Uterus (tissue), 4 donors: Measurements from ENCODE around the gene CHRNA4. TPM values are rescaled to one million over a fixed set of nuclear protein-coding genes. Genes with fewer than 3 reads are reported as not detected.
"Not testable (repeated sequence)": the region's sequence is repeated elsewhere in the genome, so short reads cannot be mapped to it uniquely, and the experiment has no call there.

Experiments used
- DNase-seq, 2 donors: peaks; one replicate each; pipeline ENCODE4 v3.0.0-alpha.2; 2019 to 2020
- H3K27ac ChIP-seq, 2 donors: fragments of 200-600 bp; sonication (generic); 1 replicate in 1 of 2; 2 replicates in 1 of 2; pipeline ENCODE4 v1.5.1; 2016 to 2018
- H3K27me3 ChIP-seq, 2 donors: fragments of 200-600 bp; sonication (generic); one replicate each; pipeline ENCODE4 v1.5.1; 2018 to 2019; ENCODE audit warnings: control low read depth in 1 of 2
- H3K36me3 ChIP-seq, 2 donors: fragments of 200-600 bp; sonication (generic); one replicate each; pipeline ENCODE4 v1.5.1; 2019; ENCODE audit warnings: control low read depth in 1 of 2
- H3K4me1 ChIP-seq, 2 donors: fragments of 200-600 bp; sonication (generic); one replicate each; pipeline ENCODE4 v1.5.1; 2018 to 2019; ENCODE audit warnings: control low read depth in 1 of 2
- H3K4me3 ChIP-seq, 2 donors: fragments of 200-600 bp; sonication (generic); 1 replicate in 1 of 2; 2 replicates in 1 of 2; pipeline ENCODE4 v1.5.1; 2018 to 2019; ENCODE audit warnings: mild to moderate bottlenecking in 1 of 2
- H3K9me3 ChIP-seq, 2 donors: fragments of 200-600 bp; sonication (generic); one replicate each; pipeline ENCODE4 v1.5.1; 2019; ENCODE audit warnings: control low read depth in 1 of 2
- CTCF ChIP-seq, 4 experiments: fragments of 200-600 bp in 2 of 4; fragments of 450-650 bp in 2 of 4; sonication (generic) in 2 of 4; IDR thresholded peaks; one replicate each; pipeline ENCODE4 v1.5.1; 2016 to 2019; ENCODE audit warnings: antibody characterized with exemption in 4 of 4, mild to moderate bottlenecking in 2 of 4, moderate library complexity in 1 of 4
- POLR2A ChIP-seq, 2 donors: fragments of 450-650 bp; IDR thresholded peaks; one replicate each; pipeline ENCODE4 v1.6.1; 2016; ENCODE audit warnings: antibody characterized with exemption in 2 of 2, mild to moderate bottlenecking in 1 of 2, moderate library complexity in 1 of 2
- intact Hi-C: fragments of 100-400 bp; cut with DNase I; formaldehyde crosslinking; loops from one replicate; pipeline ENCODE4 v1.15.1; 2023; ENCODE audit warnings: low total_unique reads
- total RNA-seq, 4 donors: library from RNA; depleted of rRNA in 3 of 4; stranded (reverse); fragments of >200 nt in 3 of 4; gene quantifications; one replicate each; pipeline versions ENCODE4 v1.1.0 to v1.2.4, GENCODE V29; 2014 to 2023
- donor health status: DM: yes; HTN: yes; CAD: no.

The CHRNA4 gene
- total RNA-seq, 4 donors from 2014 or later = 0.21 to 1.5 TPM; not detected in 2

GRCh38 chr20:63344616-63345327, 16.4 kb downstream of the CHRNA4 start:
- Histone ChIP-seq H3K27ac (no peak overlapping the region), H3K4me1 (no peaks in the 10 kb centered on the region), H3K27me3 (no peaks in the 10 kb centered on the region), H3K9me3 (no peaks in the 10 kb centered on the region), H3K4me3 (no peak overlapping the region), H3K36me3 (no peaks in the 10 kb centered on the region)
- intact Hi-C loops = no loop called here
- peak in 1 of 2 donors; percentile 42 for DNase-seq
- no peak for TF ChIP-seq POLR2A (IDR thresholded peaks at IDR 0.05)

GRCh38 chr20:63343460-63344445, 17.4 kb downstream of the CHRNA4 start:
- Histone ChIP-seq H3K36me3 (no peaks in the 10 kb centered on the region), H3K27me3 (no peaks in the 10 kb centered on the region), H3K27ac (no peak overlapping the region), H3K4me3 (no peak overlapping the region), H3K4me1 (no peaks in the 10 kb centered on the region), H3K9me3 (no peaks in the 10 kb centered on the region)
- intact Hi-C loops = no loop called here
- DNase-seq = no peak
- TF ChIP-seq CTCF (IDR thresholded peaks at IDR 0.05) (no peak), POLR2A (IDR thresholded peaks at IDR 0.05) (no peak)

- no peak overlapping the region for H3K27ac ChIP-seq
- no peak for DNase-seq
- TF ChIP-seq CTCF (IDR thresholded peaks at IDR 0.05) = no peak
- no peak for TF ChIP-seq POLR2A (IDR thresholded peaks at IDR 0.05)
- H3K4me3 ChIP-seq = no peak overlapping the region
- H3K36me3 ChIP-seq = no peaks in the 10 kb centered on the region
- no peaks in the 10 kb centered on the region for H3K4me1 ChIP-seq
- H3K9me3 ChIP-seq = no peaks in the 10 kb centered on the region
- intact Hi-C loops = no loop called here
- H3K27me3 ChIP-seq = no peaks in the 10 kb centered on the region
These were observed 18.3 kb downstream of the CHRNA4 start for GRCh38 chr20:63342561-63343459.

GRCh38 chr20:63340158-63340688, 20.9 kb downstream of the CHRNA4 start:
- DNase-seq, H3K4me3 ChIP-seq, H3K4me1 ChIP-seq, H3K27ac ChIP-seq, intact Hi-C loops, H3K36me3 ChIP-seq, H3K9me3 ChIP-seq, H3K27me3 ChIP-seq: not testable (repeated sequence)

- H3K36me3 ChIP-seq, H3K4me3 ChIP-seq, H3K27me3 ChIP-seq, H3K27ac ChIP-seq, DNase-seq, H3K4me1 ChIP-seq, H3K9me3 ChIP-seq, intact Hi-C loops: not testable (repeated sequence)
These were observed 21.7 kb downstream of the CHRNA4 start for GRCh38 chr20:63339154-63340094.
